ENCODE measurements around the gene DNAJC2.

The DNAJC2 gene

DNA sequence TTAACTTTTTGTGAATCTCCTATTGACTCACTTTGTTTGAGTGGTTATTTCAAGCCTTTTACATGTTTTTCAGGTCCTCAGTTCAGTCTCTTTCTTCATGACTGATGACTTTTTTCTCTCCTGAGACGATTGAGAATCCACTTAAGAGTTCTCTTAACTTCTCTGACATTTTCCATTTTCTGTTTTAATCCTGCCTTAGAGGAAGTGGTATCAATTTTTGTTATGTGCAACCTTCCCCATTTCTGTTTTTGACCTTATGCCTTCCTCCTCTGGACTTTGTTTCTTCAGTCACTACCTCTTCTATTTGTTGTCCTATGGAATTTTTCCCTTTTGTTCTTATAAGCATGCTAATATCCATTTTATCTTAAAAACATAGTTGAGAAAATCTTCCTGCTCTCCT lies 5.2 kb upstream of the DNAJC2 start:
- Histone ChIP-seq H2AFZ (ENCODE audit: low read length) (no peak overlapping the region), H3K4me2 (ENCODE audit: low read depth, low read length) (peak overlapping the region; percentile 92; the same call in 1 of the 2 replicates), H3K27me3 (replicated peaks; ENCODE audit: insufficient read depth, low read length) (no peaks in the 10 kb centered on the region), H3K27ac (ENCODE audit: low read length) (no peak overlapping the region), H3K4me3 (ENCODE audit: low read length) (peak overlapping the region; percentile 96), H3K9me3 (replicated peaks; ENCODE audit: insufficient read depth, low read length) (no peaks in the 10 kb centered on the region), H3K9me2 (replicated peaks; ENCODE audit: insufficient read depth, low read length) (no peaks in the 10 kb centered on the region), H3F3A (ENCODE audit: insufficient read depth, low read length) (peaks cover 21% of the 10 kb centered on the region), H3K4me1 (ENCODE audit: low read length) (peaks cover 21% of the 10 kb centered on the region), H4K20me1 (ENCODE audit: insufficient read depth, low read length) (peaks cover 23% of the 10 kb centered on the region), H3K79me2 (ENCODE audit: low read length) (peaks cover 83% of the 10 kb centered on the region), H3K9ac (ENCODE audit: low read length) (no peak overlapping the region), H3K36me3 (replicated peaks; ENCODE audit: insufficient read depth, low read length) (0 out of 2 replicates have a peak, but pooled peaks cover 8% of the 10 kb centered on the region)
- TF ChIP-seq, protein P1, sequence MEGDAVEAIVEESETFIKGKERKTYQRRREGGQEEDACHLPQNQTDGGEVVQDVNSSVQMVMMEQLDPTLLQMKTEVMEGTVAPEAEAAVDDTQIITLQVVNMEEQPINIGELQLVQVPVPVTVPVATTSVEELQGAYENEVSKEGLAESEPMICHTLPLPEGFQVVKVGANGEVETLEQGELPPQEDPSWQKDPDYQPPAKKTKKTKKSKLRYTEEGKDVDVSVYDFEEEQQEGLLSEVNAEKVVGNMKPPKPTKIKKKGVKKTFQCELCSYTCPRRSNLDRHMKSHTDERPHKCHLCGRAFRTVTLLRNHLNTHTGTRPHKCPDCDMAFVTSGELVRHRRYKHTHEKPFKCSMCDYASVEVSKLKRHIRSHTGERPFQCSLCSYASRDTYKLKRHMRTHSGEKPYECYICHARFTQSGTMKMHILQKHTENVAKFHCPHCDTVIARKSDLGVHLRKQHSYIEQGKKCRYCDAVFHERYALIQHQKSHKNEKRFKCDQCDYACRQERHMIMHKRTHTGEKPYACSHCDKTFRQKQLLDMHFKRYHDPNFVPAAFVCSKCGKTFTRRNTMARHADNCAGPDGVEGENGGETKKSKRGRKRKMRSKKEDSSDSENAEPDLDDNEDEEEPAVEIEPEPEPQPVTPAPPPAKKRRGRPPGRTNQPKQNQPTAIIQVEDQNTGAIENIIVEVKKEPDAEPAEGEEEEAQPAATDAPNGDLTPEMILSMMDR (IDR thresholded peaks at IDR 0.05; ENCODE audit: low read length) = no peak
- no peak for TF ChIP-seq EZH2 (optimal IDR thresholded peaks at IDR 0.05; ENCODE audit: low read depth, low read length)
- TF ChIP-seq EZH2phosphoT487 (IDR thresholded peaks at IDR 0.05; ENCODE audit: low read length) = no peak
- peak; percentile 10 for DNase-seq

DNA sequence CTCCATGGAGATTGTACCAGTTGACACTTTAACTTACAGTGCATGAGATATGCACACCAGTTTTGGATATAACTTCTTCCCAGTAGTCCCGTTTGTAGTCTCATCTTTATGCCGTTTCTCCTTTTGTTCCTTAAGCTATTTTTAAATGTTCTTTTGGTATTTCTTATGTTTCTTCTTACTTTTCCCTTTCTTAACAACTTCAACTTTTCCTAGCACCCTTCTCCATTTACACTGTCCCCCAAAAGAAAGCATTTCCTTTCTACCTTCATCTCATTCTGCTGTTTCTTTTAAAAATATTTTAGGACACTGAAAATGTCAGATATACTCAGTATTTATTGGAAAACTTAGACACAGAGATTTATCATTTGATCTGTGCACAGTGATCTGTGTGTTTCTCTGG lies 4.4 kb upstream of the DNAJC2 start:
- peak overlapping the region; percentile 96 for H3K4me3 ChIP-seq (ENCODE audit: low read length)
- peak overlapping the region; percentile 92 for H3K4me2 ChIP-seq (ENCODE audit: low read depth, low read length)
- H4K20me1 ChIP-seq (ENCODE audit: insufficient read depth, low read length) = peaks cover 23% of the 10 kb centered on the region
- peaks cover 21% of the 10 kb centered on the region for H3K4me1 ChIP-seq (ENCODE audit: low read length)
- H3K27ac ChIP-seq (ENCODE audit: low read length) = no peak overlapping the region
- H3K9me3 ChIP-seq (replicated peaks; ENCODE audit: insufficient read depth, low read length) = no peaks in the 10 kb centered on the region
- no peaks in the 10 kb centered on the region for H3K27me3 ChIP-seq (replicated peaks; ENCODE audit: insufficient read depth, low read length)
- 0 out of 2 replicates have a peak, but pooled peaks cover 7% of the 10 kb centered on the region for H3K36me3 ChIP-seq (replicated peaks; ENCODE audit: insufficient read depth, low read length)
- TF ChIP-seq, protein P1 (IDR thresholded peaks at IDR 0.05; ENCODE audit: low read length) = no peak
- TF ChIP-seq EZH2 (optimal IDR thresholded peaks at IDR 0.05; ENCODE audit: low read depth, low read length) = no peak
- TF ChIP-seq EZH2phosphoT487 (IDR thresholded peaks at IDR 0.05; ENCODE audit: low read length) = no peak
- H3K79me2 ChIP-seq (ENCODE audit: low read length) = peaks cover 82% of the 10 kb centered on the region
- peaks cover 30% of the 10 kb centered on the region for H3F3A ChIP-seq (ENCODE audit: insufficient read depth, low read length)
- H3K9ac ChIP-seq (ENCODE audit: low read length) = peak overlapping the region; percentile 95; the same call in 1 of the 2 replicates
- no peaks in the 10 kb centered on the region for H3K9me2 ChIP-seq (replicated peaks; ENCODE audit: insufficient read depth, low read length)
- no peak overlapping the region for H2AFZ ChIP-seq (ENCODE audit: low read length)
- no peak for DNase-seq

DNA sequence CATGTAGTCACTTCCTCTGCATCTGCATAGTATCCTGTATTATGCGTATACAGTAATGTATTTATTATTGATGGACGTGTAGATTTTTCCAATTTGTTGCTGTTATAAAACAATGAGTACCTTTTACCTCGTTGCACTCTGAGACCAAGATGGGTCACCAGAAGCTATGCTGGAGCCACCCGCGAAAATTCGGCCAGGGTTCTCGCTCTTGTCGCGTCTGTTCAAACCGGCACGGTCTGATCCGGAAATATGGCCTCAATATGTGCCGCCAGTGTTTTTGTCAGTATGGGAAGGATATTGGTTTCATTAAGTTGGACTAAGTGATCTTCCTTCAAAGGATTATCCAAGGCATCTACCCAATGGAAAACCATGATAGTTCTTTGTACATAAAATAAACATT lies 3.9 kb upstream of the DNAJC2 start:
- no peak for DNase-seq

More for the DNA sequence above, 3.9 kb upstream of the DNAJC2 start:
- TF ChIP-seq EZH2 (optimal IDR thresholded peaks at IDR 0.05; ENCODE audit: low read depth, low read length) (no peak), EZH2phosphoT487 (IDR thresholded peaks at IDR 0.05; ENCODE audit: low read length) (no peak)
- TF ChIP-seq, protein P1 (IDR thresholded peaks at IDR 0.05; ENCODE audit: low read length) = no peak
- Histone ChIP-seq H3K9me2 (replicated peaks; ENCODE audit: insufficient read depth, low read length) (no peaks in the 10 kb centered on the region), H3K4me2 (ENCODE audit: low read depth, low read length) (peak overlapping the region; percentile 92), H4K20me1 (ENCODE audit: insufficient read depth, low read length) (peaks cover 23% of the 10 kb centered on the region), H2AFZ (ENCODE audit: low read length) (no peak overlapping the region), H3K79me2 (ENCODE audit: low read length) (peaks cover 82% of the 10 kb centered on the region), H3K4me1 (ENCODE audit: low read length) (peaks cover 23% of the 10 kb centered on the region), H3K4me3 (ENCODE audit: low read length) (peak overlapping the region; percentile 96), H3K36me3 (replicated peaks; ENCODE audit: insufficient read depth, low read length) (0 out of 2 replicates have a peak, but pooled peaks cover 7% of the 10 kb centered on the region), H3F3A (ENCODE audit: insufficient read depth, low read length) (peaks cover 35% of the 10 kb centered on the region), H3K27ac (ENCODE audit: low read length) (no peak overlapping the region), H3K9ac (ENCODE audit: low read length) (peak overlapping the region; percentile 95; the same call in 1 of the 2 replicates), H3K27me3 (replicated peaks; ENCODE audit: insufficient read depth, low read length) (no peaks in the 10 kb centered on the region), H3K9me3 (replicated peaks; ENCODE audit: insufficient read depth, low read length) (no peaks in the 10 kb centered on the region)

All from MM.1S (cell line).